Naive B cell (primary cell): ENCODE data around the gene PI4KB. TPM values are rescaled to one million over a fixed set of nuclear protein-coding genes. Genes with fewer than 3 reads are reported as not detected.

ENCODE experiments used
- ATAC-seq, 2 donors: fragments of 150-1000 bp; cut with Tn5 transposase; 2 replicates each; pipeline ENCODE4 v1.10.0; 2021; ENCODE audit warnings: low read depth in 2 of 2, mild to moderate bottlenecking in 2 of 2, moderate library complexity in 2 of 2
- DNase-seq: peaks from one replicate; pipeline ENCODE4 v3.0.0; 2022
- H3K27ac Mint-ChIP-seq, 6 donors: one replicate each; pipeline ENCODE4 v1.8.0; 2020 to 2022; ENCODE audit warnings: mild to moderate bottlenecking in 6 of 6, mixed read lengths in 6 of 6, moderate library complexity in 5 of 6, inconsistent platforms in 2 of 6
- H3K27me3 Mint-ChIP-seq, 3 donors: one replicate each; pipeline ENCODE4 v1.8.0; 2021 to 2022; ENCODE audit warnings: mixed read lengths in 3 of 3, mild to moderate bottlenecking in 1 of 3
- H3K36me3 Mint-ChIP-seq, 2 donors: one replicate each; pipeline ENCODE4 v1.8.0; 2020 to 2022; ENCODE audit warnings: mixed read lengths in 2 of 2, inconsistent platforms in 1 of 2, mild to moderate bottlenecking in 1 of 2
- H3K4me1 Mint-ChIP-seq, 3 donors: one replicate each; pipeline ENCODE4 v1.8.0; 2020 to 2022; ENCODE audit warnings: mixed read lengths in 3 of 3, inconsistent platforms in 1 of 3, mild to moderate bottlenecking in 1 of 3, moderate library complexity in 1 of 3
- H3K4me3 Mint-ChIP-seq, 8 donors: one replicate each; pipeline ENCODE4 v1.8.0; 2020 to 2022; ENCODE audit warnings: mild to moderate bottlenecking in 8 of 8, mixed read lengths in 8 of 8, moderate library complexity in 8 of 8, inconsistent platforms in 2 of 8
- H3K9me3 Mint-ChIP-seq, 7 donors: one replicate each; pipeline ENCODE4 v1.8.0; 2020 to 2022; ENCODE audit warnings: mixed read lengths in 7 of 7, mild to moderate bottlenecking in 5 of 7, inconsistent platforms in 2 of 7, moderate library complexity in 1 of 7
- polyA plus RNA-seq, 6 donors: library from polyadenylated mRNA; unstranded; fragments of 300-500 nt; fragmentation: Illumina TruSeq; gene quantifications; one replicate each; pipeline ENCODE4 v1.2.3, GENCODE V29; 2021; ENCODE audit warnings: low read depth in 6 of 6

Gene PI4KB
- polyA plus RNA-seq, 6 donors from 2014 or later, result 35.0 to 80.3 (median 61.5) TPM

- peaks cover 28 to 48% of the 10 kb centered on the region in 2 donors for H3K36me3 Mint-ChIP-seq
- H3K4me1 Mint-ChIP-seq, result peaks cover 7 to 12% (median 10%) of the 10 kb centered on the region in 3 donors
- ATAC-seq (no peak), DNase-seq (no peak)
- no peak overlapping the region for H3K4me3 Mint-ChIP-seq
- no peaks in the 10 kb centered on the region for H3K27me3 Mint-ChIP-seq
- H3K9me3 Mint-ChIP-seq, result no peaks in the 10 kb centered on the region
- H3K27ac Mint-ChIP-seq, result peak overlapping the region in 3 of 6 donors; percentile 24 to 91 (median 24)
Observed at GRCh38 chr1:151242442-151242841, 84.8 kb downstream of the PI4KB start.

Other genes with a start within 250 kb of the PI4KB start
- not detected for gene SEMA6C, start 180.8 kb downstream of the PI4KB start, polyA plus RNA-seq
- 10 to 100 TPM in 2 of 6 donors, 1 to 10 TPM in 3, not detected in 1; 5.0 to 15.6 (median 8.3) TPM for gene TNFAIP8L2, start 170.8 kb downstream of the PI4KB start, polyA plus RNA-seq
- 1 to 10 TPM in 1 of 6 donors, under 1 TPM in 4, not detected in 1; 0.25 to 1.1 (median 0.60) TPM for gene LYSMD1, start 161.5 kb downstream of the PI4KB start, polyA plus RNA-seq
- gene SCNM1, start 161.3 kb downstream of the PI4KB start, polyA plus RNA-seq, result 10 to 100 TPM; 62.2 to 96.1 (median 71.2) TPM
- 1 to 10 TPM in 1 of 6 donors, under 1 TPM in 2, not detected in 3; 0.32 to 1.2 (median 0.53) TPM for gene TMOD4, start 151.4 kb downstream of the PI4KB start, polyA plus RNA-seq
- gene VPS72, start 137.2 kb downstream of the PI4KB start, polyA plus RNA-seq, result 10 to 100 TPM; 58.1 to 81.1 (median 72.1) TPM
- 10 to 100 TPM; 17.0 to 22.9 (median 19.7) TPM for gene PIP5K1A, start 128.9 kb downstream of the PI4KB start, polyA plus RNA-seq
- gene PSMD4, start 72.7 kb downstream of the PI4KB start, polyA plus RNA-seq, result 100 to 1,000 TPM; 253 to 417 (median 291) TPM
- gene ZNF687, start 45.1 kb downstream of the PI4KB start, polyA plus RNA-seq, result 1 to 10 TPM in 4 of 6 donors, under 1 TPM in 2; 0.08 to 2.6 (median 1.6) TPM
- gene RFX5, start 19.8 kb upstream of the PI4KB start, polyA plus RNA-seq, result 100 to 1,000 TPM; 113 to 139 (median 130) TPM
- gene SELENBP1, start 45.3 kb upstream of the PI4KB start, polyA plus RNA-seq, result under 1 TPM in 2 of 6 donors, not detected in 4; 0.20 to 0.53 TPM
- 10 to 100 TPM; 50.2 to 79.3 (median 57.7) TPM for gene PSMB4, start 72.2 kb upstream of the PI4KB start, polyA plus RNA-seq
- 10 to 100 TPM in 1 of 6 donors, 1 to 10 TPM in 5; 2.5 to 15.0 (median 8.0) TPM for gene POGZ, start 132.1 kb upstream of the PI4KB start, polyA plus RNA-seq
- under 1 TPM in 3 of 6 donors, not detected in 3; 0.07 to 0.43 (median 0.13) TPM for gene CGN, start 184.0 kb upstream of the PI4KB start, polyA plus RNA-seq
- gene TUFT1, start 212.9 kb upstream of the PI4KB start, polyA plus RNA-seq, result 1 to 10 TPM in 4 of 6 donors, under 1 TPM in 1, not detected in 1; 0.43 to 1.6 (median 1.1) TPM